Epithelial cell of umbilical artery (primary cell): Measurements from ENCODE around the gene SLC9A3. TPM values are rescaled to one million over a fixed set of nuclear protein-coding genes. Genes with fewer than 3 reads are reported as not detected.

Experiments
- total RNA-seq: library from RNA; depleted of rRNA; stranded (reverse); fragments of >200 nt; gene quantifications from 2 replicates; pipeline ENCODE4 v1.2.3, GENCODE V29; 2014

Gene SLC9A3
- 0.65 and 0.76 TPM in 2 replicates for total RNA-seq

GRCh38 chr5:524234-524972 is at the start of gene SLC9A3:
TSS of gene SLC9A3 (minus strand) at chr5:524449.

DNA sequence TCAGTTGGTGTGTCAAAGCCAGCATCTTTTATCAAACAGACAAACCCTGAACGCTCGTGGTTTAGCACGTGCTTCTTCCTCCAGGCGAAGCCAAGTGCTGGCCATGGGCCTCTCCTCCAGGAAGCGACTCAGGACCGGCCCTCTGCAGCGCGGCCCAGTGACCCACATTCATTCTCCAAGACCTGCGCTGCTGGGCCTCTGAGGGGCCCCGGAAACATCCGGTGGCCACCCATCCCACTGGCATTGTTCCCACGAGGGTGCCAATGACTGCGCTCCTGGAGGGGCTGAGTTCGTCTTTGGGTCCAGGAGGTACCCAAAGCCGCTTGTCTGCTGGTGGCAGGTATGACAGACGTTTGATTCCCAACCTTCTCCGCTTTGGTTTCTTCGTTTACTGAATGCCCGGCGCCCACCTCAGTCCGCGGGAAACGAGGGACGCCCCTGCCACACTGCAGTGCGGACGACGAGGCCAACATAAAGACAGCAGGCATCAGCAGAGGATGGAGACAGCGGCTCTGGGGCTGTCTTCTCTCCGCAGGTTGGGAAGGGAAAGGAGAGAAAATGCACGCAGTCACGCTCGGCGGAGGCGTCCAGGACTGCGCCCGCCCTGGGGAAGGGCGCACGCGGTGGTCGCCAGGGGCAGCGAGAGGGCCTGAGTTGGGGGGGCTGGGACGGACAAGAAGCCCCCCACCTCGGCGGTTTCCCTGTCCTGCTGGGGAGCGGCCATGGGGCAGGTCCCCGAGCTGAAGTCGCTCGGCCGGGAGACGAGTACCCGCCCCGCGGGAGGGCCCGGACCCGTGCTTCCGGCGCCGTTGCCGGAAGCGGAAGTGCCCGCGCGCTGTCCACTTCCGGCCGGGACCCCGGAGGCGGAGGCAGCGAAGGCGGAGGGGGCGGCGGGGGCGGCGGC is 81.7 kb downstream of the SLC9A3 start, which contains the start of gene EXOC3:
Gene EXOC3, plus strand, starts transcription at position 842 of the 904 bp plus-strand sequence. CDS start 3,030 bp downstream, outside the sequence.

Other genes with a start within 250 kb of the SLC9A3 start
- 2.4 and 12.3 TPM in 2 replicates for gene AHRR, start 202.7 kb downstream of the SLC9A3 start, total RNA-seq
- 24.0 and 28.7 TPM in 2 replicates for gene EXOC3, start 81.3 kb downstream of the SLC9A3 start, total RNA-seq
- gene CEP72, start 87.9 kb upstream of the SLC9A3 start, total RNA-seq: 4.2 and 4.6 TPM in 2 replicates
- under 0.01 and 0.15 TPM in 2 replicates for gene TPPP, start 168.9 kb upstream of the SLC9A3 start, total RNA-seq